Measurements from ENCODE around the gene LRFN2.

LRFN2 gene

DNA sequence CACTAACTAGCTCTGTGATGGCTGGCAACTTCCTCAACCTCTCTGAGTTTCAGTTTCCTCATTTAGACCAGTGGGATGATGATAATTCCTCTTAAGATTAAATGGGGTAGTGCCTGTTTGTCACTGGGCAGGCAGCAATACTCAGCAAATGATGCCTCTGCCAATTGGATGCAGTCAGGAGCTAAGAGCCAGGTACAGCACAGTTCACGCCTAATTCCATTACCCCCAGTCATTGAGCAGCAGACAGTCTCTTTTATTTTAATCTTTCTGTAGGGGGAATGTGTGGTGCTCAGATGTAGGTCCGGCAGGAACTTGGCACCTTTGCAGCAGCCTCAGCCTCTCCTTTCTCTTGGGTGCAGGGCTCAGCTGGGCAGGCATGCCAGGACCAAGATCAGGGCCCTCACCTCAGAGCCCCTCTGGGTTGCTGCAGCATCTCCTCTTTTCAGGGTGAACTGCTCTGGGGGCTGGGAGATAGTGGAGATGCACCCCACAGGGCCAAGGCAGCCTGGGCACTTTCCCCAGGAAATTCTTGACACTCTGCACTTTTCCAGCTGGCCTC is 243.8 kb downstream of the LRFN2 start:
- no peak for DNase-seq

DNA sequence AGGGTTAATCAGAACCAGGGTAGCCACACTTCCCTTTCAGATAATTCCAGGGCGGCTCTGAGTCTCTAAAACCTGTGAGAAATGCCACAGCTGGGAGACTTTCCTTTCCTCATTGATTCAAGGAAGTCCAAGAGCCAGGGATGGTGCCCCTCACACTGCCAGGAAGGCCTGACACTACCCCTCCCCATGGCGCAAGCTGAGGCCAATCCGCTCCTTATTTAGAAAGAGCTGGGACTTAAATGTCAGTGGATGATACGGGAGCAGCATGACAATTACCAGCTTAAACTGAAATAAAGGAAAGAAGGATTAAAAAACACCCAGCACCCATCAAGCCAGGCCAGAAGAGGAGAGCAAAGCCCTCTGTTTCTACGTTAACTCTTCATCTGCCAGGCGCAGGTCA is 244.4 kb downstream of the LRFN2 start:
- no peak for DNase-seq

DNA sequence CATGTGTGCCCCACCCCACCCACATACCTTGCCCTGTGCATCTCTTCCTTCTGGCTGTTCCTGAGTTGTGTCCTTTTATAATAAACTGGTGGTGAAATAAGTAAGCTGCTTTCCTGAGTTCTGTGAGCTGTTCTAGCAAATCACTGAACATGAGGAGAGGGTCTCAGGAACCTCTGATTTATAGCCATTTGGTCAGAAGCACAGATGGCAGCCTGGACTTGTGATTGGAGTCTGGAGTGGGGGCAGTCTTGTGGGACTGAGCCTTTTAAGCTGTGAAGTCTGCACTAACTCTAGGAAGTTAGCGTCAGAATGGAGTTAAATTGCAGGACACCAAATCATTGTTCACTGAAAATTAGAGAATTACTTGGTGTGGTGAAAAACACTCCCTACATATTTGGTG is 245.4 kb downstream of the LRFN2 start:
- no peak for DNase-seq
